Measurements from ENCODE around the gene RFTN1. TPM values are rescaled to one million over a fixed set of nuclear protein-coding genes. Genes with fewer than 3 reads are reported as not detected.

RFTN1 gene
- total RNA-seq, 1 donor from 2014 or later, result 84.1 TPM

- Mint-ChIP-seq H3K9me3 (ENCODE audit: unreplicated experiment) (peaks cover 7% of the 10 kb centered on the region), H3K27ac (ENCODE audit: unreplicated experiment) (peak overlapping the region; percentile 40), H3K36me3 (ENCODE audit: unreplicated experiment) (peaks cover 8% of the 10 kb centered on the region), H3K27me3 (ENCODE audit: unreplicated experiment) (no peaks in the 10 kb centered on the region), H3K4me1 (ENCODE audit: unreplicated experiment) (peaks cover 75% of the 10 kb centered on the region), H3K4me3 (ENCODE audit: unreplicated experiment) (no peak overlapping the region)
- no peak for DNase-seq (ENCODE audit: extremely low spot score, unreplicated experiment)
- no peak for TF ChIP-seq CTCF (IDR thresholded peaks at IDR 0.05)
Observed at GRCh38 chr3:16442730-16443129, 70.8 kb downstream of the RFTN1 start.

- DNase-seq (ENCODE audit: extremely low spot score, unreplicated experiment), result no peak
- H3K27me3 Mint-ChIP-seq (ENCODE audit: unreplicated experiment), result no peaks in the 10 kb centered on the region
- peaks cover 7% of the 10 kb centered on the region for H3K9me3 Mint-ChIP-seq (ENCODE audit: unreplicated experiment)
- no peak for TF ChIP-seq CTCF (IDR thresholded peaks at IDR 0.05)
- peaks cover 8% of the 10 kb centered on the region for H3K36me3 Mint-ChIP-seq (ENCODE audit: unreplicated experiment)
- peak overlapping the region; percentile 78 for H3K27ac Mint-ChIP-seq (ENCODE audit: unreplicated experiment)
- peaks cover 72% of the 10 kb centered on the region for H3K4me1 Mint-ChIP-seq (ENCODE audit: unreplicated experiment)
- H3K4me3 Mint-ChIP-seq (ENCODE audit: unreplicated experiment), result peak overlapping the region; percentile 16
Observed at GRCh38 chr3:16441371-16441875, 72.1 kb downstream of the RFTN1 start.

DNA sequence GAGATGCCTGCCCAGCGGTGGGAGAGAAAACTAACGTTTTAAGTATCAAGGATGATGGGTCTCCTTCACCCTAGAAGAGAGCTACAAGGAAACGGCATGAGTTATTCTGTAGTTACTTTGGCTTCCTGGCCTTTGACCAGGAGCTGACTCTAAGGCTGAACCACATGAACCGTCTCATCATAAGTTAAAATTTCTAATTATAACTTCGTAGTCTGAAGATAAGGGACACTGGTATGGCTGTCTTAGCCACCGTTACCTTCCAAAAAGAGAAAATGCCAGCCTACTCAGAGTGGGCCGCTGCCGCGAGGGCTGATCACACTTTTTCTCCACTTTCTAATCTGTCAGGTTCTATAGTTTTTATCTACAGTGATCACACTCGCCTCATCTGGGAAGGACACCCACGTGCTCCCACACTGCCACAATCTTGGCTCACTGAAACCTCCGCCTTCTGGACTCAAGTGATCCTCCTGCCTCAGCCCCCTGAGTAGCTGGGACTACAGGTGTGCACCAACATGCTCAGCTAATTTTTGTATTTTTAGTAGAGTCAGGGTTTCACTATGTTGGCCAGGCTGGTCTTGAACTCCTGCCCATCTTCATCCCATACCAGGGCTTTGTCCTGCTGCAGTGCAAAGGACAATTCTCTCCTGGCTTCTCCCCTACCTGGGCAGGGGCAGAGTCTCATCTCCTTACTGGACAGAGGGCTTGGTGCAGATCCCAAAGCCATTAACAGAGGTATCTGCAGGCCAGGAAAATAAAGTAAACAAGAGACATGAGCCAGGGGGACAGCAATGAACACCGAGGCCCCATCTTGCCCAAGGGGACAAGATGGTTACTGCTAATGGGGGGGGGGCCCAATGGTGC, 73.4 kb downstream of the RFTN1 start:
- peak overlapping the region; percentile 68 for H3K27ac Mint-ChIP-seq (ENCODE audit: unreplicated experiment)
- H3K27me3 Mint-ChIP-seq (ENCODE audit: unreplicated experiment), result no peaks in the 10 kb centered on the region
- H3K4me3 Mint-ChIP-seq (ENCODE audit: unreplicated experiment), result no peak overlapping the region
- peaks cover 7% of the 10 kb centered on the region for H3K9me3 Mint-ChIP-seq (ENCODE audit: unreplicated experiment)
- peaks cover 68% of the 10 kb centered on the region for H3K4me1 Mint-ChIP-seq (ENCODE audit: unreplicated experiment)
- no peak for DNase-seq (ENCODE audit: extremely low spot score, unreplicated experiment)
- peaks cover 5% of the 10 kb centered on the region for H3K36me3 Mint-ChIP-seq (ENCODE audit: unreplicated experiment)
- no peak for TF ChIP-seq CTCF (IDR thresholded peaks at IDR 0.05)

GRCh38 chr3:16439163-16439847, 74.2 kb downstream of the RFTN1 start:
- peaks cover 5% of the 10 kb centered on the region for H3K36me3 Mint-ChIP-seq (ENCODE audit: unreplicated experiment)
- no peak overlapping the region for H3K4me3 Mint-ChIP-seq (ENCODE audit: unreplicated experiment)
- TF ChIP-seq CTCF (IDR thresholded peaks at IDR 0.05), result no peak
- DNase-seq (ENCODE audit: extremely low spot score, unreplicated experiment), result no peak
- peaks cover 64% of the 10 kb centered on the region for H3K4me1 Mint-ChIP-seq (ENCODE audit: unreplicated experiment)
- H3K9me3 Mint-ChIP-seq (ENCODE audit: unreplicated experiment), result peaks cover 7% of the 10 kb centered on the region
- H3K27ac Mint-ChIP-seq (ENCODE audit: unreplicated experiment), result peak overlapping the region; percentile 17
- H3K27me3 Mint-ChIP-seq (ENCODE audit: unreplicated experiment), result no peaks in the 10 kb centered on the region

- H3K4me3 Mint-ChIP-seq (ENCODE audit: unreplicated experiment), result no peak overlapping the region
- no peak for TF ChIP-seq CTCF (IDR thresholded peaks at IDR 0.05)
- no peak for DNase-seq (ENCODE audit: extremely low spot score, unreplicated experiment)
- peaks cover under 1% of the 10 kb centered on the region for H3K9me3 Mint-ChIP-seq (ENCODE audit: unreplicated experiment)
- no peaks in the 10 kb centered on the region for H3K27me3 Mint-ChIP-seq (ENCODE audit: unreplicated experiment)
- H3K36me3 Mint-ChIP-seq (ENCODE audit: unreplicated experiment), result peaks cover 6% of the 10 kb centered on the region
- peaks cover 57% of the 10 kb centered on the region for H3K4me1 Mint-ChIP-seq (ENCODE audit: unreplicated experiment)
- H3K27ac Mint-ChIP-seq (ENCODE audit: unreplicated experiment), result peak overlapping the region; percentile 52
Observed at GRCh38 chr3:16437640-16438039, 75.9 kb downstream of the RFTN1 start.

Data from osteocyte (in vitro differentiated cells).